ENCODE measurements around the gene DPRX.

DNA sequence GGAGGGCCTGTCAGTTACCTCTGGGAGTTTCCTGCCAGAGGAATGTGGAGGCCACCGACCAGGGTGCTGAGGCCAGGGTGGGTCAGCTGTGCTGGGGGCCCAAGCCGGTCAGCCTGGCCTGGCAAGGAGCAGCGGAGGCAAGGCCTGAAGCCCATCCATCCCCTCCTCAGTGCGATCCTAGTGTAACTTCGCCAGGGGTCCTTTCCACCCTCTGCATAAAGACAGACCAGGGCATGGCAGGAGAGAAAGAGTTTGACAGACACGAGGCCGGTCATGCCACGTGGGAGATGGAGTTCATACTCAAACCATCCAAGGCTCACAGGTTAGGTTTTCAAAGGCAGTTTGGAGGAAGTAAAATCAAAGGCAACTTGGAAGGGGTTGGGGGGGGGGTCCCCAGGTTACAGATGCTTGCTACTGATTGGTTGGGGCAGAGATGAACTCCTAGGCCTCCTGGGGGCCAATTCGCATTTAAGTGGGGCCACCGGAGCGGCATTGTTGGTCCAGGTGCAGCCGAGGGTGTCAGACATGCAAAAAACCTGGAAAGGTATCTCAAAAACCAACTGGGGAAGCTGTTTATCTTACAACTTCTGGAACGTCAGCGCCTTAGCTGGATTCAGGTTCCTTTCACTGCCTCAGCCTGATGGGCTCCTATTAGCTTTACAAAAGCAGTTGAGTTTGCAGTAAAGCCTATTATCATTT, 36.8 kb upstream of the DPRX start:
- TF ChIP-seq, protein P1, sequence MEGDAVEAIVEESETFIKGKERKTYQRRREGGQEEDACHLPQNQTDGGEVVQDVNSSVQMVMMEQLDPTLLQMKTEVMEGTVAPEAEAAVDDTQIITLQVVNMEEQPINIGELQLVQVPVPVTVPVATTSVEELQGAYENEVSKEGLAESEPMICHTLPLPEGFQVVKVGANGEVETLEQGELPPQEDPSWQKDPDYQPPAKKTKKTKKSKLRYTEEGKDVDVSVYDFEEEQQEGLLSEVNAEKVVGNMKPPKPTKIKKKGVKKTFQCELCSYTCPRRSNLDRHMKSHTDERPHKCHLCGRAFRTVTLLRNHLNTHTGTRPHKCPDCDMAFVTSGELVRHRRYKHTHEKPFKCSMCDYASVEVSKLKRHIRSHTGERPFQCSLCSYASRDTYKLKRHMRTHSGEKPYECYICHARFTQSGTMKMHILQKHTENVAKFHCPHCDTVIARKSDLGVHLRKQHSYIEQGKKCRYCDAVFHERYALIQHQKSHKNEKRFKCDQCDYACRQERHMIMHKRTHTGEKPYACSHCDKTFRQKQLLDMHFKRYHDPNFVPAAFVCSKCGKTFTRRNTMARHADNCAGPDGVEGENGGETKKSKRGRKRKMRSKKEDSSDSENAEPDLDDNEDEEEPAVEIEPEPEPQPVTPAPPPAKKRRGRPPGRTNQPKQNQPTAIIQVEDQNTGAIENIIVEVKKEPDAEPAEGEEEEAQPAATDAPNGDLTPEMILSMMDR (IDR thresholded peaks at IDR 0.05): no peak
- no peak for TF ChIP-seq POLR2A (IDR thresholded peaks at IDR 0.05)
- TF ChIP-seq EP300 (IDR thresholded peaks at IDR 0.05; ENCODE audit: low read depth): no peak
- no peak for TF ChIP-seq POLR2AphosphoS5 (IDR thresholded peaks at IDR 0.05)
